Caco-2 (cell line): ENCODE data around the gene PRPF38B. TPM values are rescaled to one million over a fixed set of nuclear protein-coding genes. Genes with fewer than 3 reads are reported as not detected.
"Not testable (repeated sequence)": the region's sequence is repeated elsewhere in the genome, so short reads cannot be mapped to it uniquely, and the experiment has no call there.

Experiments
- BruUV-seq: library from RNA; stranded (reverse); fragments of 400-500 nt; replicated peaks from 2 replicates; lab custom pipeline; 2021; lab: Mats Ljungman, UMichigan
- CTCF ChIA-PET: fragments of 300-600 bp; sonication (Branson Sonifier 250); formaldehyde crosslinking; loops from one replicate; lab custom pipeline; 2022; ENCODE audit warnings: antibody characterized with exemption; lab: Charles Lee
- POLR2A ChIA-PET: fragments of 300-600 bp; sonication (Branson Sonifier 250); formaldehyde crosslinking; loops from one replicate; lab custom pipeline; 2022; ENCODE audit warnings: antibody characterized with exemption; lab: Charles Lee
- DNase-seq, 2 experiments: peaks; one replicate each; pipeline versions ENCODE4 v3.0.0 to v3.0.0-alpha.2; 2020 to 2022
- H3K27me3 ChIP-seq: replicated peaks from 2 replicates; pipeline ENCODE4 v1.6.0; 2011; ENCODE audit warnings: low read length; ENCODE audit not compliant: control insufficient read depth, insufficient read depth
- H3K36me3 ChIP-seq: 2 replicates; pipeline ENCODE4 v1.5.1; 2011; ENCODE audit warnings: low read length; ENCODE audit not compliant: control insufficient read depth, insufficient read depth
- H3K4me1 ChIP-seq: fragments of 250-450 bp; sonication (Bioruptor Pico); 2 replicates; pipeline ENCODE4 v1.5.1; 2020; ENCODE audit warnings: mild to moderate bottlenecking
- H3K4me3 ChIP-seq: 2 replicates; pipeline ENCODE4 v1.5.1; 2011; ENCODE audit warnings: low read depth, mild to moderate bottlenecking, control low read depth, low read length
- H3K9me3 ChIP-seq: fragments of 250-450 bp; sonication (Bioruptor Pico); 2 replicates; pipeline ENCODE4 v1.5.1; 2020; ENCODE audit warnings: mild to moderate bottlenecking, moderate library complexity
- H3K27ac Mint-ChIP-seq: one replicate; pipeline ENCODE4 v1.8.0; 2022; ENCODE audit warnings: mixed read lengths; ENCODE audit not compliant: unreplicated experiment
- H3K27me3 Mint-ChIP-seq: one replicate; pipeline ENCODE4 v1.8.0; 2022; ENCODE audit warnings: mixed read lengths; ENCODE audit not compliant: insufficient read depth, unreplicated experiment
- H3K36me3 Mint-ChIP-seq: one replicate; pipeline ENCODE4 v1.8.0; 2022; ENCODE audit warnings: mild to moderate bottlenecking, mixed read lengths; ENCODE audit not compliant: insufficient read depth, unreplicated experiment
- H3K4me1 Mint-ChIP-seq: one replicate; pipeline ENCODE4 v1.8.0; 2022; ENCODE audit warnings: low read depth, mixed read lengths; ENCODE audit not compliant: unreplicated experiment
- H3K4me3 Mint-ChIP-seq: one replicate; pipeline ENCODE4 v1.8.0; 2022; ENCODE audit warnings: mild to moderate bottlenecking, moderate library complexity, mixed read lengths; ENCODE audit not compliant: unreplicated experiment
- H3K9me3 Mint-ChIP-seq: one replicate; pipeline ENCODE4 v1.8.0; 2022; ENCODE audit warnings: mixed read lengths; ENCODE audit not compliant: unreplicated experiment
- intact Hi-C: fragments of 100-400 bp; cut with micrococcal nuclease; formaldehyde crosslinking; loops from one replicate; pipeline ENCODE4 v1.10.0; 2022; ENCODE audit not compliant: unreplicated experiment
- total RNA-seq: library from RNA; stranded (reverse); gene quantifications from 2 replicates; pipeline ENCODE4 v1.2.3, GENCODE V29; 2022
- TF ChIP-seq, protein P1 (sequence below), 2 experiments: fragments of 200-600 bp in 1 of 2; IDR thresholded peaks; 1 replicate in 1 of 2; 2 replicates in 1 of 2; pipeline versions ENCODE4 v1.5.1 to v1.8.0; 2011 to 2022; ENCODE audit warnings: antibody characterized with exemption in 1 of 2, control low read depth in 1 of 2, inconsistent platforms in 1 of 2, low read depth in 1 of 2, low read length in 1 of 2, mild to moderate bottlenecking in 1 of 2, moderate library complexity in 1 of 2; ENCODE audit not compliant: insufficient read depth in 1 of 2, severe bottlenecking in 1 of 2, unreplicated experiment in 1 of 2

The PRPF38B gene
- total RNA-seq, 1 experiment from 2014 or later, result 37.7 TPM

DNA sequence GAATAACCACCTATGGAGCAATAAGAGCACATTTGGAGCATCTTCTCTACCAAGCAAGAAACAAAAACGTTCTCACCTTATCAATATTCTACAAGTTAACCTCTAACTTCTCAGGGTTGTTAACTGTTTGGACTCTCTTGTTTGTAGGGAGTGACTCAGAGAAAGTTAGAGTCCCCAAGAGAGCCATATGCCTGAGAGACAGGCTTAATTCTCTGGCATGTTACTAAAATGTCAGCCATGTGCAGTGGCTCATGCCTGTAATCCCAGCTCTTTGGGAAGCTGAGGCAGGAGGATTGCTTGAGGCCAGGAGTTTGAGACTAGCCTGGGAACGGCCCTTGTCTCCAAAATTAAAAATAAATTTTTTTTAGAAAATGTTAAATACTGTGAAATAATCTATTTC, 27.0 kb upstream of the PRPF38B start:
- BruUV-seq, result no TSS peak
- Mint-ChIP-seq H3K4me3 (no peak overlapping the region), H3K27me3 (no peaks in the 10 kb centered on the region), H3K4me1 (peaks cover 7% of the 10 kb centered on the region), H3K27ac (no peak overlapping the region), H3K9me3 (no peaks in the 10 kb centered on the region), H3K36me3 (no peaks in the 10 kb centered on the region)
- H3K9me3 ChIP-seq, result no peaks in the 10 kb centered on the region
- POLR2A ChIA-PET, result interaction anchor here (1.0 kb wide), 1 partner anchor 27 kb away, joined by 3 read pairs; the partner anchor contains the start of gene PRPF38B
- intact Hi-C loops, result no loop called here
- TF ChIP-seq, protein P1, sequence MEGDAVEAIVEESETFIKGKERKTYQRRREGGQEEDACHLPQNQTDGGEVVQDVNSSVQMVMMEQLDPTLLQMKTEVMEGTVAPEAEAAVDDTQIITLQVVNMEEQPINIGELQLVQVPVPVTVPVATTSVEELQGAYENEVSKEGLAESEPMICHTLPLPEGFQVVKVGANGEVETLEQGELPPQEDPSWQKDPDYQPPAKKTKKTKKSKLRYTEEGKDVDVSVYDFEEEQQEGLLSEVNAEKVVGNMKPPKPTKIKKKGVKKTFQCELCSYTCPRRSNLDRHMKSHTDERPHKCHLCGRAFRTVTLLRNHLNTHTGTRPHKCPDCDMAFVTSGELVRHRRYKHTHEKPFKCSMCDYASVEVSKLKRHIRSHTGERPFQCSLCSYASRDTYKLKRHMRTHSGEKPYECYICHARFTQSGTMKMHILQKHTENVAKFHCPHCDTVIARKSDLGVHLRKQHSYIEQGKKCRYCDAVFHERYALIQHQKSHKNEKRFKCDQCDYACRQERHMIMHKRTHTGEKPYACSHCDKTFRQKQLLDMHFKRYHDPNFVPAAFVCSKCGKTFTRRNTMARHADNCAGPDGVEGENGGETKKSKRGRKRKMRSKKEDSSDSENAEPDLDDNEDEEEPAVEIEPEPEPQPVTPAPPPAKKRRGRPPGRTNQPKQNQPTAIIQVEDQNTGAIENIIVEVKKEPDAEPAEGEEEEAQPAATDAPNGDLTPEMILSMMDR (IDR thresholded peaks at IDR 0.05; ENCODE audit: insufficient read depth in 1 of 2, low read depth in 1 of 2, low read length in 1 of 2, severe bottlenecking in 1 of 2, unreplicated experiment in 1 of 2), result no peak
- H3K27me3 ChIP-seq, result no peaks in the 10 kb centered on the region
- no peak for DNase-seq
- H3K36me3 ChIP-seq, result no peaks in the 10 kb centered on the region
- CTCF ChIA-PET, result no interaction called here
- no peak overlapping the region for H3K4me3 ChIP-seq
- H3K4me1 ChIP-seq, result no peaks in the 10 kb centered on the region

DNA sequence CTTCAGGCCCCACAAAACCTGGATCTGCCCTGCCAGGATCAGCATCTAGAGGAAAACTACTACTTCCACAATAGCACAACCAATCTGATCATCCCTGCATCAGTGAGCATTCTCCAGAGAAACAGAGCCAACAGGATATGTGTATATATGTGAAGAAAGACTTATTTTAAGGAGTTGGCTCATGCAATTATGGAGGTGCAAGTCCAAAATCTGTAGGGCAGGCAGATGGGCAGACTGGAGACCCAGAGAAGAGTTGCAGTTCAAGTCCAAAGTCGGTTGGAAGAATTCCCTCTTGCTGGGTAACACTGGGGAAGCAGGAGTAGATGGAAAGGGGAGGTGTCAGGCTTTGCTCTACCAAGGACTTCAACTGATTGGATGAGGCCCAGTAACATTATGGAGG, 26.3 kb upstream of the PRPF38B start:
- intact Hi-C loops, result no loop called here
- H3K4me1 ChIP-seq, result no peaks in the 10 kb centered on the region
- TF ChIP-seq, protein P1 (IDR thresholded peaks at IDR 0.05; ENCODE audit: insufficient read depth in 1 of 2, low read depth in 1 of 2, low read length in 1 of 2, severe bottlenecking in 1 of 2, unreplicated experiment in 1 of 2), result no peak
- H3K4me3 ChIP-seq, result no peak overlapping the region
- H3K9me3 Mint-ChIP-seq, result no peaks in the 10 kb centered on the region
- BruUV-seq, result no TSS peak
- no peaks in the 10 kb centered on the region for H3K36me3 ChIP-seq
- ChIA-PET POLR2A (interaction anchor here (1.0 kb wide), 1 partner anchor 26 kb away, joined by 3 read pairs; the partner anchor contains the start of gene PRPF38B), CTCF (no interaction called here)
- DNase-seq, result no peak
- no peaks in the 10 kb centered on the region for H3K27me3 ChIP-seq
- H3K27me3 Mint-ChIP-seq, result no peaks in the 10 kb centered on the region
- H3K4me3 Mint-ChIP-seq, result no peak overlapping the region
- no peaks in the 10 kb centered on the region for H3K36me3 Mint-ChIP-seq
- H3K9me3 ChIP-seq, result no peaks in the 10 kb centered on the region
- H3K4me1 Mint-ChIP-seq, result peaks cover 7% of the 10 kb centered on the region
- no peak overlapping the region for H3K27ac Mint-ChIP-seq

DNA sequence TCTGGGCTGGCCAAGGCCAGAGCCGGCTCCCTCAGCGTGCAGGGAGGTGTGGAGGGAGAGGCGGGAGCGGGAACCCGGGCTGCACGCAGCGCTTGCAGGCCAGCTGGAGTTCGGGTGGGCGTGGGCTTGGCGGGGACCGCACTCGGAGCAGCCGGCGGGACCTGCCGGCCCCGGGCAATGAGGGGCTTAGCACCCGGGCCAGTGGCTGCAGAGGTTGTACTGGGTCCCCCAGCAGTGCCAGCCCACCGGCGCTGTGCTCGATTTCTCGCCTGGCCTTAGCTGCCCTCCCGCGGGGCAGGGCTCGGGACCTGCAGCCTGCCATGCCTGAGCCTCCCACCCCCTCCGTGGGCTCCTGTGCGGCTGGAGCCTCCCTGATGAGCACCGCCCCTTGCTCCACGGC, 24.7 kb upstream of the PRPF38B start:
- intact Hi-C loops, H3K4me1 Mint-ChIP-seq, H3K27ac Mint-ChIP-seq, POLR2A ChIA-PET, DNase-seq, H3K36me3 Mint-ChIP-seq, H3K4me3 ChIP-seq, BruUV-seq, H3K4me1 ChIP-seq, CTCF ChIA-PET, H3K9me3 ChIP-seq, H3K36me3 ChIP-seq, H3K27me3 Mint-ChIP-seq, H3K4me3 Mint-ChIP-seq, H3K9me3 Mint-ChIP-seq, H3K27me3 ChIP-seq: not testable (repeated sequence)

DNA sequence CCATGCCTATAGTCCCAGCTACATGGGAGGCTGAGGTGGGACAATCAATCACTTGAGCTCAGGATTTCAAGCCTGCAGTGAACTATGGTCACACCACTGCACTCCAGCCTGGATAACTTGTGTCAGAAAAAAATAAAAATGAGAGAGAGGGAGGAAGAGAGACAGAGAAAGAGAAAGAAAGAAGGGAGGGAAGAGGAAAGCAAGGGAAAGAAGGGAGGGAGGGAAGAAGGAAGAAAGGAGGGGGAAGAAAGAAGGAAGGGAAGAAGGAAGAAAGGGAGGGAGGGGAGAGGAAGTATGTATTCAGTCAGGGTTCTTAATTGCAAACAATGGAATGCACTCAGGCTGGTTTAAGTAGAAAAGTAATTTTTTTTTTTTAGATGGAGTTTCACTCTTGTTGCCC, 23.3 kb upstream of the PRPF38B start:
- no TSS peak for BruUV-seq
- no peak overlapping the region for H3K4me3 ChIP-seq
- H3K9me3 ChIP-seq, result no peaks in the 10 kb centered on the region
- DNase-seq, result no peak
- ChIA-PET POLR2A (no interaction called here), CTCF (interaction anchor here (0.5 kb wide), 1 partner anchor 22 kb away, joined by 3 read pairs; no protein-coding TSS in a partner anchor)
- Mint-ChIP-seq H3K4me1 (no peaks in the 10 kb centered on the region), H3K36me3 (no peaks in the 10 kb centered on the region), H3K27ac (no peak overlapping the region), H3K27me3 (no peaks in the 10 kb centered on the region), H3K9me3 (no peaks in the 10 kb centered on the region), H3K4me3 (no peak overlapping the region)
- no peaks in the 10 kb centered on the region for H3K27me3 ChIP-seq
- H3K4me1 ChIP-seq, result no peaks in the 10 kb centered on the region
- TF ChIP-seq, protein P1 (IDR thresholded peaks at IDR 0.05; ENCODE audit: insufficient read depth in 1 of 2, low read depth in 1 of 2, low read length in 1 of 2, severe bottlenecking in 1 of 2, unreplicated experiment in 1 of 2), result no peak
- intact Hi-C loops, result no loop called here
- no peaks in the 10 kb centered on the region for H3K36me3 ChIP-seq
